Fibroblast of skin of back (primary cell): ENCODE results near the gene TRPM2.

Experiments
- DNase-seq: peaks from one replicate; pipeline ENCODE4 v3.0.0-alpha.2; 2013

TRPM2 gene

GRCh38 chr21:44322621-44323325, 30.6 kb upstream of the TRPM2 start:
- no peak for DNase-seq

- no peak for DNase-seq
Observed at GRCh38 chr21:44323591-44323990, 29.8 kb upstream of the TRPM2 start.

GRCh38 chr21:44324106-44324853, 29.1 kb upstream of the TRPM2 start:
- no peak for DNase-seq

GRCh38 chr21:44324854-44325107, 28.6 kb upstream of the TRPM2 start:
- no peak for DNase-seq

GRCh38 chr21:44325386-44326271, 27.8 kb upstream of the TRPM2 start:
- no peak for DNase-seq

- DNase-seq, result no peak
Observed at GRCh38 chr21:44326272-44326647, 27.2 kb upstream of the TRPM2 start.

GRCh38 chr21:44326716-44327602, 26.5 kb upstream of the TRPM2 start:
- no peak for DNase-seq

- no peak for DNase-seq
Observed at GRCh38 chr21:44327603-44327974, 25.8 kb upstream of the TRPM2 start.

- no peak for DNase-seq
Observed at GRCh38 chr21:44328242-44328895, 25.1 kb upstream of the TRPM2 start.

- no peak for DNase-seq
Observed at GRCh38 chr21:44329086-44329889, 24.1 kb upstream of the TRPM2 start.

- DNase-seq, result no peak
Observed at GRCh38 chr21:44329971-44330681, 23.3 kb upstream of the TRPM2 start.

GRCh38 chr21:44330698-44331097, 22.7 kb upstream of the TRPM2 start:
- DNase-seq, result no peak

- DNase-seq, result no peak
Observed at GRCh38 chr21:44331209-44331608, 22.2 kb upstream of the TRPM2 start.

GRCh38 chr21:44331650-44332307, 21.6 kb upstream of the TRPM2 start:
- DNase-seq, result peak; percentile 27

- no peak for DNase-seq
Observed at GRCh38 chr21:44332383-44332782, 21.0 kb upstream of the TRPM2 start.

GRCh38 chr21:44332965-44333364, 20.5 kb upstream of the TRPM2 start:
- no peak for DNase-seq

GRCh38 chr21:44333509-44334328, 19.7 kb upstream of the TRPM2 start:
- no peak for DNase-seq

- no peak for DNase-seq
Observed at GRCh38 chr21:44334329-44335030, 18.9 kb upstream of the TRPM2 start.
